ENCODE data around the gene CD47. TPM values are rescaled to one million over a fixed set of nuclear protein-coding genes. Genes with fewer than 3 reads are reported as not detected.

The CD47 gene
- total and polyA plus RNA-seq, 12 donors: 17.9 to 76.3 (median 47.6) TPM

DNA sequence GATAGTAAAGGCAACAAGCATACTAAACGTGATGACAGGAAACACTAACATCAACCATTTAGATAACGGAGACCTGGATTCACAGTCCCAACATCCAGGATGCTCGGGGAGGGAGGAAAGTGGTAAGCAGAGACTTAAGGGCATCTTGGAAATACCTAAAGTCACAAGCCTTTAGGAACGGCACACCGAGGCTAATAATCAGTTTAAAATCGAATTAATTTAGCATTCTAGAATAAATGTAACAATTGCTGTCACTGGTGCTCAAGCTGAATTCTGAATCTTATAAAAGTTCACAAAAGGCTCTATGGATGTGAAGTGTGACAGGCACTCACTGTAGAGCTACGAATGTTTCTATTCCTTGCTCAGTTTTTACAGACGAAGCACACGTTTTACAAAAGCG, 1.3 kb downstream of the CD47 start:
- WGBS, 2 donors: 1 to 4% methylated on average over 10 of the region's 10 CpGs
- ATAC-seq: no peak
- peaks cover 0 to 60% (median 37%) of the 10 kb centered on the region in 9 donors for H3K4me1 ChIP-seq
- H3K36me3 ChIP-seq: peaks cover 0 to 8% (median 0%) of the 10 kb centered on the region in 9 donors
- H3K27me3 ChIP-seq: no peaks in the 10 kb centered on the region
- TF ChIP-seq, protein P1, sequence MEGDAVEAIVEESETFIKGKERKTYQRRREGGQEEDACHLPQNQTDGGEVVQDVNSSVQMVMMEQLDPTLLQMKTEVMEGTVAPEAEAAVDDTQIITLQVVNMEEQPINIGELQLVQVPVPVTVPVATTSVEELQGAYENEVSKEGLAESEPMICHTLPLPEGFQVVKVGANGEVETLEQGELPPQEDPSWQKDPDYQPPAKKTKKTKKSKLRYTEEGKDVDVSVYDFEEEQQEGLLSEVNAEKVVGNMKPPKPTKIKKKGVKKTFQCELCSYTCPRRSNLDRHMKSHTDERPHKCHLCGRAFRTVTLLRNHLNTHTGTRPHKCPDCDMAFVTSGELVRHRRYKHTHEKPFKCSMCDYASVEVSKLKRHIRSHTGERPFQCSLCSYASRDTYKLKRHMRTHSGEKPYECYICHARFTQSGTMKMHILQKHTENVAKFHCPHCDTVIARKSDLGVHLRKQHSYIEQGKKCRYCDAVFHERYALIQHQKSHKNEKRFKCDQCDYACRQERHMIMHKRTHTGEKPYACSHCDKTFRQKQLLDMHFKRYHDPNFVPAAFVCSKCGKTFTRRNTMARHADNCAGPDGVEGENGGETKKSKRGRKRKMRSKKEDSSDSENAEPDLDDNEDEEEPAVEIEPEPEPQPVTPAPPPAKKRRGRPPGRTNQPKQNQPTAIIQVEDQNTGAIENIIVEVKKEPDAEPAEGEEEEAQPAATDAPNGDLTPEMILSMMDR (IDR thresholded peaks at IDR 0.05): no peak
- no peaks in the 10 kb centered on the region for H3K9me3 ChIP-seq
- DNase-seq: no peak
- intact Hi-C loops (cut with DNase I): loop anchor here in 1 of 10 donors (10.0 kb wide), 1 partner anchor 135 kb away; no protein-coding TSS in a partner anchor
- peak overlapping the region; percentile 73 to 97 (median 94) for H3K4me3 ChIP-seq
- peak overlapping the region in 8 of 10 donors; percentile 19 to 99 (median 92) for H3K27ac ChIP-seq

GRCh38 chr3:108088697-108089096, 2.1 kb downstream of the CD47 start:
- peaks cover 0 to 69% (median 37%) of the 10 kb centered on the region in 9 donors for H3K4me1 ChIP-seq
- WGBS, 2 donors: 23 to 32% methylated on average over 2 of the region's 2 CpGs

DNA sequence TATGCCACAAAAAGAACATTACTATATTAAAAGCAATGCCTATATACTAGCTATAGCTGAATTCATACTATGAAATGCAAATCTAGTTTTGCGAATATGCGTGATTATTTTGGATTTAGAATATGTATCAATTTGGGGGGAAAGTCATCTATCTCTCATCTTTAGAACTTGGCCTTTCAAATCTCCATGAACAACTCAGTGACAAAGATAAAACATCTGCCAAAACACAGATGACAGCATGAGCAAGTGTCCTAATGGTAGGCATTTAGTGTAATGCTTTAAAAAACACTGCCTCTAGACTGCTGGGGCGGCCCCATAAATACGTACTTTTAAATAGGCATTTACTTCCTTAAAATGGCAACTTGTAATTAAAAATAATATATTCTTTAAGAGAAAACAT, 2.7 kb downstream of the CD47 start:
- Histone ChIP-seq H3K4me1 (peaks cover 0 to 74% (median 42%) of the 10 kb centered on the region in 9 donors), H3K27me3 (no peaks in the 10 kb centered on the region), H3K4me3 (peak overlapping the region in 6 of 10 donors; percentile 91 to 97 (median 96)), H3K27ac (peak overlapping the region in 1 of 10 donors; percentile 99), H3K9me3 (no peaks in the 10 kb centered on the region), H3K36me3 (peaks cover 0 to 8% (median 0%) of the 10 kb centered on the region in 9 donors)
- intact Hi-C loops (cut with DNase I): loop anchor here in 1 of 10 donors (10.0 kb wide), 1 partner anchor 133 kb away; no protein-coding TSS in a partner anchor
- DNase-seq (no peak), ATAC-seq (no peak)
- TF ChIP-seq, protein P1 (IDR thresholded peaks at IDR 0.05): no peak
- WGBS, 2 donors: 83 to 91% methylated on average over 4 of the region's 4 CpGs

More at GRCh38 chr3:108088697-108089096, 2.1 kb downstream of the CD47 start:
- peak overlapping the region in 9 of 10 donors; percentile 73 to 97 (median 95) for H3K4me3 ChIP-seq
- ATAC-seq (no peak), DNase-seq (no peak)
- no peaks in the 10 kb centered on the region for H3K9me3 ChIP-seq
- intact Hi-C loops (cut with DNase I): loop anchor here in 1 of 10 donors (10.0 kb wide), 1 partner anchor 134 kb away; no protein-coding TSS in a partner anchor
- H3K27me3 ChIP-seq: no peaks in the 10 kb centered on the region
- TF ChIP-seq, protein P1 (IDR thresholded peaks at IDR 0.05): no peak
- H3K36me3 ChIP-seq: peaks cover 0 to 8% (median 0%) of the 10 kb centered on the region in 9 donors
- H3K27ac ChIP-seq: peak overlapping the region in 2 of 10 donors; percentile 92 to 99

DNA sequence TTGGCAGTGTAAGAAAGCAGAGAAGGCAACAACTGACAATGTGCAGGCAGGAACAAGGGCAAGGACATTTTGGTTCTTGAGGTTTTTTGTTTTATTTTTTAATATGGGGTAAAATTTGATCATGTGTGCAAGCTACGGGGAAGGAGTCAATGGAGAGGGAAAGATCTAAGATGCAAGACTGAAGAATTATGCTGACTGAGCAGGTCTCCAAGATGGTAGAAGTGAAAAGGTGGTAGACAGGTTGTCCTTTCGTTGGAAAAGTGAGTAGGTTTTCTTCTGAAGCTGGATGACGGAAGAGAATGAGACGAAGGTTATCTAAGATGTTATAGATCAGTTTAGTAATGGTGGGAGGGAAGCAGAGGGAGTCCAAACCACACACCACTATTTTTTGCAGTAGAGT, 4.2 kb downstream of the CD47 start:
- Histone ChIP-seq H3K36me3 (peaks cover 0 to 8% (median 0%) of the 10 kb centered on the region in 9 donors), H3K27me3 (no peaks in the 10 kb centered on the region), H3K9me3 (no peaks in the 10 kb centered on the region), H3K4me1 (peaks cover 0 to 80% (median 49%) of the 10 kb centered on the region in 9 donors), H3K27ac (no peak overlapping the region), H3K4me3 (no peak overlapping the region)
- DNase-seq (no peak), ATAC-seq (no peak)
- 91 to 96% methylated on average over 4 of the region's 4 CpGs for WGBS, 2 donors
- TF ChIP-seq, protein P1 (IDR thresholded peaks at IDR 0.05): no peak
- intact Hi-C loops (cut with DNase I): loop anchor here in 1 of 10 donors (10.0 kb wide), 1 partner anchor 132 kb away; no protein-coding TSS in a partner anchor
